NCI-H1694 (cell line): ENCODE data around the gene FANCI.

Source experiments
- DNase-seq: peaks from one replicate; lab custom pipeline; 2025; lab: John Stamatoyannopoulos, UW

Gene FANCI

GRCh38 chr15:89243691-89244573, at the start of gene FANCI:
FANCI (plus strand) TSS chr15:89243979; CDS start chr15:89247648, 3,669 bp downstream.
- DNase-seq = peak; percentile 87

DNA sequence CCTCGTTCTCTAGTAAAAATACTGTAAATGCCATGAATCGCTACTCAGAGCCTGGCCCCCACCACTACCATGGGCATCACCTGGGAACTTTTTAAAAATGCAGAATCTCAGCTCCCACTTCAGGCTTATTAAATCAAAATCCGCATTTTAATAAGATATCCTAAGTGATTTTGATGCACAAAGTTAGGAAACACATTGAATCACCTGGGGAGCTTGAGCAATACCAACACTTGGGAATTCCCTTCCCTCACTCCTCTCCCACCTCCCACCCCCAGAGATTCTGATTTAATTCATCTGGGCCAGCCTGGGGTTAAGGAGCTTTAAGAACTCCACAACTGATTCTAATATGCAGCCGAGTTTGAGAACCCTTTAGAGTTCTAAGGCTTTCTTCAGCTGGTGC, 49.2 kb upstream of the FANCI start:
- no peak for DNase-seq

DNA sequence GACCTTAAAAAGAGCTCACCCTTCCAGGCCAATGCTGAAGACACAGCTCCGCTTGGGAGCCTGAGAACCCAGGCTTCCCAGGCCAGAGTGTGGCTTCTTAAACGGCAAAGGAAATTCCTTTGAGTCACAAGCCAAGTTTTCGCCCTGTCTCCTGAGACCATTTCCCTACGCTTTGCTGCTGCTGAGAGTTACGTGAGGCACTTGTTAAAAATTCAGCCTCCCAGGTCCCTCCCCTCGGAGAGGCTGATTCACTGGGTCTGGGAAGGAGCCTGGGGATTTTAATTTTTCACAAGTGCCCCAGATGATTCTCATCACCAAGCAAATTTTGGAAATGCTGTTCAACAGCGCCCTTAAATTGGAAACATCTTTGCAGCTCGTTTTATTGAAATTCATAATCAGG, 47.9 kb upstream of the FANCI start:
- DNase-seq = no peak

- DNase-seq = no peak
Observed at GRCh38 chr15:89196241-89196640, 47.5 kb upstream of the FANCI start.

- DNase-seq = no peak
Observed at GRCh38 chr15:89196994-89197393, 46.8 kb upstream of the FANCI start.

GRCh38 chr15:89197503-89197971, 46.2 kb upstream of the FANCI start:
- no peak for DNase-seq

- no peak for DNase-seq
Observed at GRCh38 chr15:89198196-89198595, 45.6 kb upstream of the FANCI start.

GRCh38 chr15:89198934-89199333, 44.8 kb upstream of the FANCI start:
- DNase-seq = no peak

DNA sequence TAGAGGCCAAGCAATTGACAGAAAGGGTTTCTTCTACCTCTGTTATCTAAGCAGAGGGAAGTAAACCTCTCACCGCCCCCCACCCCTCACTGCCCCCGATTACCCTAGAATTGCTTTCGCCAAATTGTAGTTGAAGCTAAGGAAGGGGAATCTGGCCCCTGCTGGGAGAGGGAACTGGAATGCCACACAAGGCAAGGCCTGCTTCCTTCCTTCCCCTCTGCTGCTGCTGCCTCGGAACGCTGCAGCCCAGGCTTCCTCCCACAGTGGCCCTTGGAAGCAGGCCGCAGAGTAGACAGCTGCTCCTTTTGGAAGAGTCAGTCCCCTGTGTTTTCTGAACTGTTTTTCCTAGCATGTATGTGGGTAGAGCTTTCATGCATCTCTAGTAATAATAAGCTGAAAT, 44.0 kb upstream of the FANCI start:
- no peak for DNase-seq

DNA sequence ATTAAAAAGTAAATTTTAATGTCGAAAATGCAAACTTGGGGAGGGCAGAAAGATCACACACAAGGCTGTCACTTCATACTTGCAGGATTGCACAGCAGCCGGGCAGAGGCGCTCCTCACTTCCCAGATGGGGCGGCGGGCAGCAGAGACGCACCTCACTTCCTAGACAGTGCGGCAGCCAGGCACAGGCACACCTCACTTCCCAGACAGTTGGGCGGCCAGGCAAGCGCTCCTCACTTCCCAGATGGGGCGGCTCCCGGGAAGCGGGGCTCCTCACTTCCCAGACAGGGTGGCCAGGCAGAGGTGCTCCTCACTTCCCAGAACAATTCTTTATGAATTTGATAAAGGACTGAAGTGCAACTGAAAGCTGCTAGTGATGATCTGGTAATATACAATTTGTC, 43.6 kb upstream of the FANCI start:
- DNase-seq = no peak

GRCh38 chr15:89201465-89202005, 42.2 kb upstream of the FANCI start:
- DNase-seq = no peak

- no peak for DNase-seq
Observed at GRCh38 chr15:89203705-89204273, 40.0 kb upstream of the FANCI start.

GRCh38 chr15:89205991-89206585, 37.7 kb upstream of the FANCI start:
- DNase-seq = no peak

- peak; percentile 59 for DNase-seq
Observed at GRCh38 chr15:89206908-89207331, 36.9 kb upstream of the FANCI start.

GRCh38 chr15:89208256-89208655, 35.5 kb upstream of the FANCI start:
- DNase-seq = no peak

DNA sequence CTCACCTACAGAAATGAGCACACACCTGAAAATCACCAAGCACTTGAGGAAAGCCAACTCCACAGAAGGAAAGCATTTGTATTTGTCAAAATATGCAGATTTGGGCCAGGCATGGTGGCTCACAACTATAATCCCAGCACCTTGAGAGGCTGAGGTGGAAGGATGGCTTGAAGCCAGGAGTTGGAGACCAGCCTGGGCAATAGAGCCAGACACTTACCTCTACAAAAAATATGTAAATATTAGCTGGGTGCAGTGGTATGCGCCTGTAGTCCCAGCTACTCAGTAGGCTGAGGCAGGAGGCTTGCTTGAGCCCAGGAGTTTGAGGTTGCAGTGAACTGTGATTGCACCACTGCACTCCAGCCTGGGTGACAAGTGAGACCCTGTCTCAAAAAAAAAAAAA, 34.7 kb upstream of the FANCI start:
- DNase-seq = no peak

- no peak for DNase-seq
Observed at GRCh38 chr15:89211678-89212170, 32.1 kb upstream of the FANCI start.

DNA sequence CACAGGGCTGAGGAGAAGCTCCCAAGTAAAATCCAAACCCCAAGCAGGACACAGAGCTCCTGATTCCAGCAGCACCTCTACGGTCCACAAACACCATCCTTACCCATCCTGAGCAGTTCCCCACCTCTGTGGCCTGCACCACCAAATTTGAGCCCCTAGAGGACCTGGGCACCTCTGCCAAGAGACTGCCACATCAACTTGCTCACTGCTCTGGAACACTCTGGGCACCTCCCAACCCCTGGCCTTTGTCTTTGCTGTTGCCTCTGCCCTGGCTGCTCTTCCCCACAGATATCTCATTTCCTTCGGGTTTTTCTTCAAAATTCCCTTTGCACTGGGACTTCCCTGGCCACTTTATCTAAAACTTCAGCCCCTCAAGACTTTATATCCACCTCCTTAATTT, 28.2 kb upstream of the FANCI start:
- no peak for DNase-seq

GRCh38 chr15:89217031-89217430, 26.7 kb upstream of the FANCI start:
- no peak for DNase-seq

DNA sequence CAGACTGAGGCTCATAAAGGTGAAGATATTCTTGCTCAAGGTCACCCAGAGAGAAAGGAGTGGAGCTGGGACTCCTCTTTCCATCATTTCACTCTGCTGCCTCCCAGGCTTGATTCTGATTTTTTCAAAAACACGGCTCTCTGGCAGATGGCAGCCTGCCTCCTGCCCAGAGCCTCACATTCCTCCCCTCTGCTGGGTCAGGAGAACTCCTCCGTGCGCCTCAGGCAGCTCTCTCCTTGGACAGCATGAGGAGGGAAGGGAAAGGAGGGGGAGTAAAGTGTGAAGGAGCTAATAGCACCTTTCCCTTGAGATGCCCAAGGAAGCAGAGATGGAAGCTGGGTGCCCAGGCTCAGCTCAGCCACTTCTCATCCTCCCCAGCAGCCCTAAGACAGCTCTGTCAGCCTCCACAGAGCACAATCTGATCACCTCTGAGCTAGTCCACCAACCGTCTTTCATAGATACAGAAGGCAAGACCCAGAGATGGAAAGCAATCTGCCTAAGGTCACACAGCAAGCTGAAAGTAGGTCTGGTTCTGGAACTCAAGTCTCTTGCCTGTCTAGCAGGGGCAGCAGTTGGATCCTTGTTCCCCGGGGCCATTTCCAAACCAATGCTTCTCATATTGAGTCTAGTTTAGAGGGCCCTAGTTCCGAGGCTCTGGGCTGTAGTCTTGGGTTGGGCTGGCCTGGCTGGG, 25.9 kb upstream of the FANCI start:
- DNase-seq = no peak

- DNase-seq = no peak
Observed at GRCh38 chr15:89218531-89218930, 25.2 kb upstream of the FANCI start.

GRCh38 chr15:89221543-89221942, 22.2 kb upstream of the FANCI start, which contains the start of gene RLBP1:
RLBP1 (minus strand) TSS chr15:89221579; CDS start chr15:89218975, 2,604 bp downstream.
- DNase-seq = no peak
